Measurements from ENCODE around the gene FAM53A. TPM values are rescaled to one million over a fixed set of nuclear protein-coding genes. Genes with fewer than 3 reads are reported as not detected.

FAM53A gene
- total and polyA plus RNA-seq, 2 of the 4 experiments (the other 2 are of a cell fraction): 2.0 to 3.1 TPM

- Histone ChIP-seq H3K9ac (ENCODE audit: low read depth, low read length) (no peak overlapping the region), H3K4me1 (ENCODE audit: control insufficient read depth, insufficient read depth, low read length) (no peaks in the 10 kb centered on the region), H3K79me1 (ENCODE audit: low read depth in 1 of 2, low read length in 2 of 2) (no peaks in the 10 kb centered on the region), H2BK20ac (ENCODE audit: low read depth, low read length) (no peak overlapping the region), H4K5ac (ENCODE audit: low read depth, low read length) (no peak overlapping the region), H3K23ac (ENCODE audit: low read depth, low read length) (no peak overlapping the region), H2AFZ (replicated peaks; ENCODE audit: low read length, poor library complexity) (no peak overlapping the region), H3K14ac (replicated peaks; ENCODE audit: low read depth, low read length) (no peak overlapping the region), H4K91ac (ENCODE audit: insufficient read depth, low read depth, low read length) (no peak overlapping the region), H3K56ac (ENCODE audit: extremely low read depth, insufficient read depth, low read length) (no peak overlapping the region; the same call in 1 of the 2 replicates), H2BK5ac (ENCODE audit: low read depth, low read length, poor library complexity, severe bottlenecking) (no peak overlapping the region), H3K36me3 (ENCODE audit: control insufficient read depth, insufficient read depth, low read length) (no peaks in the 10 kb centered on the region), H2AK9ac (replicated peaks; ENCODE audit: low read depth, low read length, poor library complexity) (no peak overlapping the region), H4K8ac (ENCODE audit: low read depth in 2 of 2, low read length in 2 of 2) (no peak overlapping the region), H3K18ac (ENCODE audit: low read depth, low read length) (no peak overlapping the region), H2BK120ac (ENCODE audit: low read depth, low read length) (no peak overlapping the region), H2AK5ac (ENCODE audit: low read depth, low read length) (no peak overlapping the region), H2BK15ac (ENCODE audit: low read depth, low read length) (no peak overlapping the region), H3K9me1 (ENCODE audit: insufficient read depth, low read length) (no peaks in the 10 kb centered on the region), H3K4me2 (ENCODE audit: low read depth, low read length) (no peak overlapping the region), H3K27me3 (ENCODE audit: control insufficient read depth, insufficient read depth, low read length) (peaks cover 2% of the 10 kb centered on the region; the same call in 1 of the 2 replicates), H4K20me1 (ENCODE audit: insufficient read depth, low read length) (no peaks in the 10 kb centered on the region), H3K4ac (ENCODE audit: low read depth, low read length) (no peak overlapping the region), H3K4me3 (ENCODE audit: insufficient read depth, low read depth, low read length) (no peak overlapping the region), H3K27ac (ENCODE audit: insufficient read depth, low read length) (no peak overlapping the region), H3K9me3 (ENCODE audit: control insufficient read depth, insufficient read depth, low read length) (peaks cover 6% of the 10 kb centered on the region)
- 88% methylated on average over 5 of the region's 11 CpGs; no CpG with 5 or more reads in 1 of the 2 experiments for WGBS, 2 experiments (ENCODE audit: extremely low coverage in 2 of 2, insufficient read length in 1 of 2)
- no peak for TF ChIP-seq NFE2L2 (IDR thresholded peaks at IDR 0.05; ENCODE audit: low read depth, low read length)
- TF ChIP-seq ELK1 (IDR thresholded peaks at IDR 0.05; ENCODE audit: borderline replicate concordance, low read depth, low read length): no peak
- TF ChIP-seq CHD1 (IDR thresholded peaks at IDR 0.05; ENCODE audit: low read depth, low read length): no peak
- TF ChIP-seq RFX5 (IDR thresholded peaks at IDR 0.05; ENCODE audit: low read depth, low read length): no peak
- TF ChIP-seq RCOR1 (IDR thresholded peaks at IDR 0.05; ENCODE audit: insufficient replicate concordance, low read length): no peak
- TF ChIP-seq USF2 (IDR thresholded peaks at IDR 0.05; ENCODE audit: low read depth, low read length): no peak
- no peak for TF ChIP-seq CTCF (conservative IDR thresholded peaks at IDR 0.05; ENCODE audit: low read depth, low read length)
- no peak for TF ChIP-seq CEBPB (IDR thresholded peaks at IDR 0.05; ENCODE audit: low read depth, low read length)
- no peak for TF ChIP-seq MXI1 (IDR thresholded peaks at IDR 0.05; ENCODE audit: borderline replicate concordance, low read depth, low read length)
- TF ChIP-seq MAZ (IDR thresholded peaks at IDR 0.05; ENCODE audit: borderline replicate concordance, low read depth, low read length): no peak
- TF ChIP-seq RAD21 (IDR thresholded peaks at IDR 0.05; ENCODE audit: low read length): no peak
- TF ChIP-seq MAFK (IDR thresholded peaks at IDR 0.05; ENCODE audit: low read depth, low read length): no peak
- TF ChIP-seq BHLHE40 (IDR thresholded peaks at IDR 0.05; ENCODE audit: low read depth, low read length): no peak
- no peak for TF ChIP-seq FOS (IDR thresholded peaks at IDR 0.05; ENCODE audit: low read depth, low read length)
- no peak for TF ChIP-seq SMC3 (IDR thresholded peaks at IDR 0.05; ENCODE audit: low read depth, low read length)
- no peak for TF ChIP-seq POLR2A (IDR thresholded peaks at IDR 0.05; ENCODE audit: low read depth, low read length)
- in situ Hi-C loops (cut with MboI; ENCODE audit: low sequenced_read_pairs): loop anchor here (10.0 to 25.0 kb wide), 2 partner anchors 284 to 477 kb away; partner anchors contain the start of gene SPON2
- ChIA-PET POLR2A (ENCODE audit: unreplicated experiment) (no interaction called here), CTCF (interaction anchor here (0.5 to 1.0 kb wide), 2 partner anchors 10 to 23 kb away, joined by 3 to 4 read pairs; no protein-coding TSS in a partner anchor)
- BruUV-seq (replicated peaks): no TSS peak
- dilution Hi-C loops (cut with HindIII; ENCODE audit: low sequenced_read_pairs, unreplicated experiment): no loop called here
- ATAC-seq (ENCODE audit: low read depth): no peak
- intact Hi-C loops (cut with micrococcal nuclease): no loop called here
- no peak for DNase-seq
Observed at GRCh38 chr4:1638873-1639272, 45.2 kb downstream of the FAM53A start.
